K562 (cell line): ENCODE measurements around the gene CDKL1. TPM values are rescaled to one million over a fixed set of nuclear protein-coding genes. Genes with fewer than 3 reads are reported as not detected.

Experiments used
- ATF7 ChIP-seq: fragments of 450-650 bp; IDR thresholded peaks from 2 replicates; pipeline ENCODE4 v1.7.1; 2014; ENCODE audit warnings: mild to moderate bottlenecking, moderate library complexity
- BMI1 ChIP-seq: fragments of 150-350 bp; IDR thresholded peaks from 2 replicates; pipeline ENCODE4 v1.6.1; 2014; ENCODE audit warnings: low read length
- BRF1 ChIP-seq: IDR thresholded peaks from 3 replicates; pipeline ENCODE4 v1.6.1; 2011; ENCODE audit warnings: borderline replicate concordance, mild to moderate bottlenecking; ENCODE audit not compliant: insufficient read length; ENCODE audit errors: extremely low read depth
- CTBP1 ChIP-seq: fragments of 450-650 bp; IDR thresholded peaks from 2 replicates; pipeline ENCODE4 v1.6.1; 2016; ENCODE audit warnings: borderline replicate concordance
- ESRRB ChIP-seq: fragments of 250-450 bp; sonication (Bioruptor Pico); IDR thresholded peaks from 2 replicates; pipeline ENCODE4 v1.5.0; 2020; ENCODE audit warnings: mild to moderate bottlenecking, moderate library complexity, borderline replicate concordance
- GATA2 ChIP-seq: sonication (generic); formaldehyde crosslinking; IDR thresholded peaks from 2 replicates; pipeline ENCODE4 v1.4.0; 2020; ENCODE audit warnings: mild to moderate bottlenecking, missing genetic modification reagents
- KHSRP ChIP-seq: fragments of 450-650 bp; IDR thresholded peaks from 2 replicates; pipeline ENCODE4 v1.6.1; 2017
- OTX1 ChIP-seq: fragments of 450-650 bp; formaldehyde crosslinking; IDR thresholded peaks from 2 replicates; pipeline ENCODE4 v1.4.0; 2022; ENCODE audit warnings: mild to moderate bottlenecking
- RBFOX2 ChIP-seq: fragments of 200-400 bp; formaldehyde crosslinking; IDR thresholded peaks from 2 replicates; pipeline ENCODE4 v1.6.1; 2017; ENCODE audit warnings: low read depth, mild to moderate bottlenecking, low read length, moderate library complexity
- RNF2 ChIP-seq: sonication (generic); IDR thresholded peaks from 2 replicates; pipeline ENCODE4 v1.6.1; 2016
- SREBF2 ChIP-seq: sonication (generic); formaldehyde crosslinking; IDR thresholded peaks from 2 replicates; pipeline ENCODE4 v1.4.0; 2020; ENCODE audit warnings: mild to moderate bottlenecking, missing genetic modification reagents
- TBL1XR1 ChIP-seq, 2 experiments: IDR thresholded peaks; 2 replicates each; pipeline ENCODE4 v1.6.1; 2012; ENCODE audit warnings: improper control_type of control experiment in 2 of 2, low read length in 2 of 2, mild to moderate bottlenecking in 1 of 2
- XRCC3 ChIP-seq: fragments of 450-650 bp; IDR thresholded peaks from 2 replicates; pipeline ENCODE4 v1.6.1; 2017; ENCODE audit warnings: mild to moderate bottlenecking, moderate library complexity
- ZNF232 ChIP-seq: sonication (generic); formaldehyde crosslinking; IDR thresholded peaks from 2 replicates; pipeline ENCODE4 v1.8.0; 2022; ENCODE audit warnings: mild to moderate bottlenecking, missing genetic modification reagents
- ZNF24 ChIP-seq: fragments of 450-650 bp; IDR thresholded peaks from 2 replicates; pipeline ENCODE4 v1.6.1; 2016
- polyA plus RNA-seq, 8 experiments: library from polyadenylated mRNA; depleted of rRNA in 4 of 8; stranded (reverse) in 5 of 8; unstranded in 3 of 8; fragments of >200 nt; fragmentation: Nextera tagmentation in 2 of 8; fragmentation: Illumina TruSeq in 1 of 8; extraction: Ambion mirVana in 2 of 8; extraction: Trizol in 1 of 8; gene quantifications; 2 replicates each; pipeline versions ENCODE4 v1.2.1 to v1.2.3, GENCODE V29; 2011 to 2014; ENCODE audit warnings: inconsistent platforms in 1 of 8, missing spikeins in 1 of 8
- total RNA-seq, 7 experiments: library from RNA; depleted of rRNA in 6 of 7; stranded (reverse); fragments of >200 nt in 6 of 7; fragmentation: Illumina TruSeq in 2 of 7; extraction: Trizol in 2 of 7; gene quantifications; 2 replicates each; pipeline versions ENCODE4 v1.2.1 to v1.2.3, GENCODE V29; 2011 to 2021; ENCODE audit warnings: low replicate concordance in 1 of 7

CDKL1 gene
- total and polyA plus RNA-seq, 9 of the 15 experiments (the other 6 are each of a cell fraction or from before 2014, with no cell fraction given) = 2.3 to 35.0 (median 7.5) TPM

GRCh38 chr14:50342221-50343078 lies 54.2 kb downstream of the CDKL1 start (continued):
- TF ChIP-seq ESRRB (CRISPR knock-in tag) (no peak), KHSRP (no peak), RNF2 (0 out of 2 replicates have a peak, but pooled peaks have one; percentile 31), CTBP1 (peak; percentile 91), SREBF2 (no peak), ZNF24 (0 out of 2 replicates have a peak, but pooled peaks have one; percentile 15), GATA2 (CRISPR knock-in tag) (peak; percentile 44), TBL1XR1 (IDR thresholded peaks at IDR 0.05; ENCODE audit: low read length in 2 of 2) (no peak), BRF1 (no peak), OTX1 (CRISPR knock-in tag) (no peak), BMI1 (no peak), XRCC3 (no peak), RBFOX2 (no peak), ZNF232 (CRISPR knock-in tag) (no peak), ATF7 (peak; percentile 46; the same call in 1 of the 2 replicates)
